ENCODE data around the gene PTPN3. TPM values are rescaled to one million over a fixed set of nuclear protein-coding genes. Genes with fewer than 3 reads are reported as not detected.

PTPN3 gene
- total RNA-seq, 1 experiment from 2014 or later: 20.8 TPM

- Histone ChIP-seq H3K27ac (ENCODE audit: low read depth, low read length) (no peak overlapping the region), H3K27me3 (ENCODE audit: insufficient read depth, low read length) (no peaks in the 10 kb centered on the region), H3K9me3 (ENCODE audit: control insufficient read depth in 1 of 2, insufficient read depth in 1 of 2, low read depth in 1 of 2, low read length in 2 of 2) (no peaks in the 10 kb centered on the region), H3K9ac (ENCODE audit: low read length) (no peak overlapping the region), H3K36me3 (ENCODE audit: control insufficient read depth in 1 of 2, insufficient read depth in 2 of 2, low read length in 2 of 2) (peaks cover 17 to 19% of the 10 kb centered on the region in 2 experiments; a peak in 3 of 4 replicates), H3K4me1 (ENCODE audit: control insufficient read depth in 1 of 2, insufficient read depth in 2 of 2, low read length in 2 of 2) (no peaks in the 10 kb centered on the region), H3K4me3 (replicated peaks in 1 of 2; ENCODE audit: low read depth in 1 of 2, low read length in 2 of 2) (no peak overlapping the region), H4K20me1 (ENCODE audit: insufficient read depth) (no peaks in the 10 kb centered on the region), H3K4me2 (ENCODE audit: low read length) (no peak overlapping the region), H3K9me2 (ENCODE audit: insufficient read depth) (no peaks in the 10 kb centered on the region), H3K79me2 (ENCODE audit: insufficient read depth, low read length) (no peaks in the 10 kb centered on the region), H2AFZ (ENCODE audit: low read depth, low read length, poor library complexity, severe bottlenecking) (no peak overlapping the region)
- RAD21 ChIA-PET (ENCODE audit: low non-redundant PET in 1 of 2, low total read pairs in 2 of 2, uncharacterized antibody in 2 of 2, unreplicated experiment in 2 of 2): no interaction called here
- no TSS peak for BruUV-seq (replicated peaks)
- TF ChIP-seq RAD21 (IDR thresholded peaks at IDR 0.05; ENCODE audit: low read depth) (peak; percentile 47; the same call in 1 of the 2 replicates), TCF7L2 (IDR thresholded peaks at IDR 0.05; ENCODE audit: borderline replicate concordance, extremely low read depth, insufficient read depth, insufficient read length) (no peak), ELF1 (IDR thresholded peaks at IDR 0.05; ENCODE audit: borderline replicate concordance, low read depth) (no peak), CBX3 (IDR thresholded peaks at IDR 0.05; ENCODE audit: low read depth) (no peak), SP1 (IDR thresholded peaks at IDR 0.05; ENCODE audit: low read depth) (no peak), EZH2 (IDR thresholded peaks at IDR 0.05) (no peak), ZFX (IDR thresholded peaks at IDR 0.05) (no peak), EZH2phosphoT487 (IDR thresholded peaks at IDR 0.05; ENCODE audit: borderline replicate concordance) (no peak), CEBPB (IDR thresholded peaks at IDR 0.05; ENCODE audit: low read depth) (no peak), POLR2AphosphoS5 (IDR thresholded peaks at IDR 0.05; ENCODE audit: low read depth, low read length) (no peak)
- TF ChIP-seq, protein P1, sequence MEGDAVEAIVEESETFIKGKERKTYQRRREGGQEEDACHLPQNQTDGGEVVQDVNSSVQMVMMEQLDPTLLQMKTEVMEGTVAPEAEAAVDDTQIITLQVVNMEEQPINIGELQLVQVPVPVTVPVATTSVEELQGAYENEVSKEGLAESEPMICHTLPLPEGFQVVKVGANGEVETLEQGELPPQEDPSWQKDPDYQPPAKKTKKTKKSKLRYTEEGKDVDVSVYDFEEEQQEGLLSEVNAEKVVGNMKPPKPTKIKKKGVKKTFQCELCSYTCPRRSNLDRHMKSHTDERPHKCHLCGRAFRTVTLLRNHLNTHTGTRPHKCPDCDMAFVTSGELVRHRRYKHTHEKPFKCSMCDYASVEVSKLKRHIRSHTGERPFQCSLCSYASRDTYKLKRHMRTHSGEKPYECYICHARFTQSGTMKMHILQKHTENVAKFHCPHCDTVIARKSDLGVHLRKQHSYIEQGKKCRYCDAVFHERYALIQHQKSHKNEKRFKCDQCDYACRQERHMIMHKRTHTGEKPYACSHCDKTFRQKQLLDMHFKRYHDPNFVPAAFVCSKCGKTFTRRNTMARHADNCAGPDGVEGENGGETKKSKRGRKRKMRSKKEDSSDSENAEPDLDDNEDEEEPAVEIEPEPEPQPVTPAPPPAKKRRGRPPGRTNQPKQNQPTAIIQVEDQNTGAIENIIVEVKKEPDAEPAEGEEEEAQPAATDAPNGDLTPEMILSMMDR (IDR thresholded peaks at IDR 0.05 in 2 of 3, conservative IDR thresholded peaks at IDR 0.05 in 1 of 3; ENCODE audit: borderline replicate concordance in 1 of 3, insufficient read depth in 1 of 3, low read depth in 2 of 3, low read length in 2 of 3): peak in 2 of 3 experiments; percentile 67 to 74; a peak in 4 of 6 replicates
- TF ChIP-seq, protein P2, sequence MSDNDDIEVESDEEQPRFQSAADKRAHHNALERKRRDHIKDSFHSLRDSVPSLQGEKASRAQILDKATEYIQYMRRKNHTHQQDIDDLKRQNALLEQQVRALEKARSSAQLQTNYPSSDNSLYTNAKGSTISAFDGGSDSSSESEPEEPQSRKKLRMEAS (IDR thresholded peaks at IDR 0.05): no peak
- TF ChIP-seq, protein P3, sequence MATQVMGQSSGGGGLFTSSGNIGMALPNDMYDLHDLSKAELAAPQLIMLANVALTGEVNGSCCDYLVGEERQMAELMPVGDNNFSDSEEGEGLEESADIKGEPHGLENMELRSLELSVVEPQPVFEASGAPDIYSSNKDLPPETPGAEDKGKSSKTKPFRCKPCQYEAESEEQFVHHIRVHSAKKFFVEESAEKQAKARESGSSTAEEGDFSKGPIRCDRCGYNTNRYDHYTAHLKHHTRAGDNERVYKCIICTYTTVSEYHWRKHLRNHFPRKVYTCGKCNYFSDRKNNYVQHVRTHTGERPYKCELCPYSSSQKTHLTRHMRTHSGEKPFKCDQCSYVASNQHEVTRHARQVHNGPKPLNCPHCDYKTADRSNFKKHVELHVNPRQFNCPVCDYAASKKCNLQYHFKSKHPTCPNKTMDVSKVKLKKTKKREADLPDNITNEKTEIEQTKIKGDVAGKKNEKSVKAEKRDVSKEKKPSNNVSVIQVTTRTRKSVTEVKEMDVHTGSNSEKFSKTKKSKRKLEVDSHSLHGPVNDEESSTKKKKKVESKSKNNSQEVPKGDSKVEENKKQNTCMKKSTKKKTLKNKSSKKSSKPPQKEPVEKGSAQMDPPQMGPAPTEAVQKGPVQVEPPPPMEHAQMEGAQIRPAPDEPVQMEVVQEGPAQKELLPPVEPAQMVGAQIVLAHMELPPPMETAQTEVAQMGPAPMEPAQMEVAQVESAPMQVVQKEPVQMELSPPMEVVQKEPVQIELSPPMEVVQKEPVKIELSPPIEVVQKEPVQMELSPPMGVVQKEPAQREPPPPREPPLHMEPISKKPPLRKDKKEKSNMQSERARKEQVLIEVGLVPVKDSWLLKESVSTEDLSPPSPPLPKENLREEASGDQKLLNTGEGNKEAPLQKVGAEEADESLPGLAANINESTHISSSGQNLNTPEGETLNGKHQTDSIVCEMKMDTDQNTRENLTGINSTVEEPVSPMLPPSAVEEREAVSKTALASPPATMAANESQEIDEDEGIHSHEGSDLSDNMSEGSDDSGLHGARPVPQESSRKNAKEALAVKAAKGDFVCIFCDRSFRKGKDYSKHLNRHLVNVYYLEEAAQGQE (IDR thresholded peaks at IDR 0.05; ENCODE audit: low read depth): no peak
- intact Hi-C loops (cut with micrococcal nuclease): no loop called here
- DNase-seq (ENCODE audit: low read depth, low spot score) (no peak), ATAC-seq (peak; percentile 69)
- CTCF ChIA-PET: no interaction called here
- POLR2A ChIA-PET: no interaction called here
Measured at GRCh38 chr9:109411798-109412352, 86.2 kb downstream of the PTPN3 start.

Data from HCT116 (cell line).